Islet of Langerhans (tissue), 1 donor: Measurements from ENCODE around the gene PTN.
"Not testable (repeated sequence)": the region's sequence is repeated elsewhere in the genome, so short reads cannot be mapped to it uniquely, and the experiment has no call there.

Source experiments
- FAIRE-seq: peaks from one replicate; lab custom pipeline; 2011; peaks lifted over from hg19 to GRCh38; lab: Jason Lieb, UNC

PTN gene

DNA sequence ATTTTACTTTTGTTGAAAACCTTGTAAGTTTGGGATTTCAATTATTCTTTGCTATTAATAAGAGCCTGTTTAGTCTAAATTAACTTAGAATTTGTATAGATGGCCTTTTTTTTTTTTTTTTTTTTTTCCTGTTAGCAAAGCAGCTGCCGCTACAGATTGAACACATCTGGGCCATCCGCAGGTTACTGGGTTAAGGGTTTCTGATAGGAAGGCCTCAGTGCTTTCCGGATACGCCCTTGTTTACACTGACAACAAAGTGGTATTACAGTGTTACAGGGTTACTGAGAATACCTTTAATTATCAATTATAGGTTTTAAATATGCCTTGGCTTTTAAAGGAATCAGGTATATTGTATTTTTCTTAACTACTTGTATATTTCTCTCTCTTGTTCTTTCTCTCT is 76.8 kb downstream of the PTN start:
- no peak for FAIRE-seq

DNA sequence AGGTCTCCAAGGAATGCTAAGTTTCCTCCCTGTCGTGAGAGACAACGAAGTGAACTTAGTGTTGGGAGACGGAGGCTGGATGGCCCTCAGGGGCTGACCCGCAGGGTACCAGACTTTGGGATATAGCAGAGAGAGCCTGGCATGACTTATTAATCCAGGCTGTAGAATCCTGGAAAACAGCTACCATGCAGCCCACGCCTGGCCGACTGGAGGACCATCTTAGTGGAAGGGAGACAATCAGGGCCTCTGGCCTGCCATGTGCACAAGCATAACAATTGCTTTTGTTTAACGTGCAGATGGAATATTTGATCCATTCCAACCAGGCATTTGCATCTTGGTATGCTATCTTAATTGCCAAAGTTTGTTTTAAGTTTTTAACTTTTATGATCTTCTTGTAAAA is 78.1 kb downstream of the PTN start:
- not testable (repeated sequence) for FAIRE-seq

DNA sequence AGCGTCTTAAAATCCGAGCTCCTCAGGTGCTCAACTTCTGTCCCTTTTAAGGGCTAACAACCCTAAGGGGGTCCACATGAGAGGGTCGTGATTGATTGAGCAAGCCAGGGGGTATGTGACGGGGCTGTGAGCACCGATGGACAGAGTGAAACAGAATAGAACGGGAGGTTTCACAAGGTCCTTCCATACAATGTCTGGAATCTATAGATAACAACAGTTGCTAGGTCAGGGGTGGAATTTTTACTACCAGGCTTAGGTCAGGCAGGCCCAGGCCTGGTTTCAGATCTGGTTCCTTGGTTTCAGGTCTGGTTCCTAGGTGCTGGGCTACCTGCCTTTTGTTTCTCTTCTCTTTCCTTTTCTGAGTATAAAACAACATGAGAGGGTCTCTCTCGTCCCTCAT is 80.9 kb downstream of the PTN start:
- FAIRE-seq = no peak

DNA sequence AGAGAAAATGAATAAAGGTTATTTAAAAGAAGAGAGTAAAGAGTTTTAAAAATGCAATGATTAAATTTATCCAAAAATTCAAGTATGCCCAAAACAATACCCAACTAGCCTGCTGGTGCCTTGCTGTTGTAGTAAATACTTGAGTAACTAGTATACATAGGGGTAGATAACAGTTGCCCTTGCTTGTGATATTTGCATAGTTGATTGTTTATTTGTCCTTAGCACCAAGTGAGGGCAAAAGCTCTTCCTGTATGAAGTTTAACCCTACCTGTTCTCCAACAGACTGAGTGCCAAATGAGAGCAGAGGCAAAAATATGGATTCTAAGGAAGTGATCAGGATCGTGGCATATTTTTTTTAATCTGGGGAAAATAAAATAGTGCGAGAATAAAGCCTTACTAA is 85.0 kb downstream of the PTN start:
- FAIRE-seq = no peak

DNA sequence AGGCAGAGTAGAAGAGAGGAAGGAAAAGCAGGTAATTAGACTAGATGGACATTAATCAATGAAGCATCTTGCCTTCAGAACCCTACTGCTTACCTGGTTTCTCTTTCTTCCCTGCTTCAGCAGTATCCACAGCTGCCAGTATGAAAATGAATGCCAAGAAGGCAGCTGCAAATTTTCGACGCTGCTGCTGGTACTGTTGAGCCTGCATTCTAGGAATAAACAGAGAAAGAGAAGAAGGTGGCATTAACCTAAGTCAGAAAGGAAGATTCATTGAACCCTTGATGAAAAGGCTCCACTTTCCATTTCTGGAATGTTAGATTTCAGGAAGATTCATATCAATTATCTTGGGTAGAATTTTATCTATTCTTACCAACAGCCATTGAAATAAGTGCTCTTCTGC is 88.8 kb downstream of the PTN start:
- no peak for FAIRE-seq

DNA sequence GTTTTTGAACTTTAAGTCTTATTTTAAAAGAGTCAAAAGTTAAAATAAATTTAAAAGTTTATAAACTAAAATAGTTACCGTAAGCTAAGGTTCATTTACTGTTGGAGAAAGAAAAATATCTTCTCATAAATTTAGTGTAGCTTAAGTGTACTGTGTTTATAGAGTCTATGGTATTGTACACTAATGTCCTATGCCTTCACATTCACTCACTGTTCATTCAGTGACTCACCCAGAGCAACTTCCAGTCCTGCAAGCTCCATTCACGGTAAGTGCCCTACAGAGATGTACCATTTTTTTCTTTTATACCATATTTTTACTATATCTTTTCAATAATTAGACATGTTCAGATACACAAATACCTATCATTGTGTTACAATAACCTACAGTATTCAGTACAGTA is 97.6 kb downstream of the PTN start:
- FAIRE-seq = no peak

DNA sequence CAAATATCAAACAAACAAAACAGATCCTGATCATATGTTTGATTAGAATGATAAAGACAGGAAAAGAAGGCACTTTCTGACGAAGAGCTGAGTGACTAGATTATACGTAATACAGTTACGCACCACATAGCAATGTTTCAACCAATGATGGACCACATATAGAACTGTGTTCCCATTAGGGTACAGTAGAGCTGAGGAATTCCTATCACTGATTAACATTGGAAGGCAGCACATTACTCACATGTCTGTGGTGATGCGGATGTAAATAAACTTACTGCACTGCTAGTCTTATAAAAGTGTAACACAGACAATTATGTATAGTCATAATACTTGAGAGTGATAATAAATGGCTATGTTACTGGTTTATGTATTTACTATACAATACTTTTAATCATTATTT is 98.3 kb downstream of the PTN start:
- FAIRE-seq = no peak

DNA sequence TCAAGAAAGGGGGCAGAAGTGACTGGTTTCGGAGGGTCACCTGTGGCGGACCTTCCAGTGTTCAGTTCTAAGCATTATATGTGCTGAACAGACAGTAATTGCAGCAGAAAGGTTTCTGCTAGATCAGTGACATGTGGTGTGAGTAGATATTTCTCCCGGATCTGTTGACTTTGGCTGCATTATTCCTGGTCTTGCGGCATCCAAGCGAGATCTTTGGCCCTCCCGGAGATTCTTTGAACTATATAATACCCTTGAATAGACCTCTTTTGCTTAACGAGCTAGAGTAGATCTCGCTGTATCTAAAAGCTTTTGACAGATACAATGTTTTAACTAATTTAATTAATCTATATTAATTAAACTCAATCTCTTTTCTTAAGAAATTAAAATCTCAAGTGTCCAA is 99.8 kb downstream of the PTN start:
- no peak for FAIRE-seq

DNA sequence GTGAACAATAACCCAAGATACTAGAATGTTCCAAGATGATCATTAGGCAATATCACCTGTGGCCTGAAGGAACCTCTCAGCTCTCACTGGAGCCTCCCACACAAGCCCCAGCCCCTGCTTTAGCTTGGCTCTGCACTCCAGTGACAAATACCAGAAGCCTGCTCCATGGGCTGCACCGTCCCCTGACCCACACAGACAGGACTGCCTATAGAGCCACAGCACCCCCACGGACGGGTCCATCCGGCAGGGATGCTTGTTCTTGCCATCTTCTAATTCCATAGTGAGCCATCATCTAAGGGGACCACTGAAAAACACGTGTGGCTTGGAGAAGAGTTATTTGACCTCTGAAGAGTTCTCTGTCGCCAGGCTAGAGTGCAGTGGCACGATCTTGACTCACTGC is 100.9 kb downstream of the PTN start:
- FAIRE-seq = no peak

DNA sequence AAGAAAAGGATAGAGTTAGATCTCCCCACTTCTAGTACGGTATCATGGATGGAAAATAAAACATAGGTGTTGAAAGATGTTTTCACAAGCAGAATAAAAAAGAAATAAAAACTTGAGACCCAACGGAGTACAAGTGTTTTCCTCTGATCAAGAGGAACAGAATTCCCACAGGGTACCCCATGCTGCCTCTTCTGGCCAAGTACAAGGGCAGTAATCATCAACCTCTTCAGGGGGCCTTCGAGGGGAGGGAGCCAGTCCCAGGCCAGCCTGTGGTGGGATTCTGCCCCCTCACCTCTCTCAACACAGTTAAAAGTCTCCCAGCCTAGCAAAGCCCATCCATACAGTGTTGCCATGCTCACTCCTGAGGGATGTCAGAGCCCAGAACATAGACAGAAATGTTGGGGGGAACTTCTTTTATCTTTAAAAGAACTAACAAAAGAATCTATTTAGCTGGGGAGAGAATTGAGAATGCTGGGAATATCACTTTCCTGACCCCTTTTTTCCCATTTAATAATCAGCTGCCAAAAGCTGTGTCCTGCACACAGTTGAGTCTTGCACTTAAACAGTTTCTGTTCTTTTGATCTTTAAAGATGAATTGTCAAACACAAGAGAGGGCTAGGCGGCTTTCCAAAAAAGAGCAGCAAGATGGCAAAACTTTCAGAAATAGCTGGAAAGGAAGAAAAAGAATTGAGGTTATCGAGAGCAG is 101.7 kb downstream of the PTN start:
- FAIRE-seq = no peak

DNA sequence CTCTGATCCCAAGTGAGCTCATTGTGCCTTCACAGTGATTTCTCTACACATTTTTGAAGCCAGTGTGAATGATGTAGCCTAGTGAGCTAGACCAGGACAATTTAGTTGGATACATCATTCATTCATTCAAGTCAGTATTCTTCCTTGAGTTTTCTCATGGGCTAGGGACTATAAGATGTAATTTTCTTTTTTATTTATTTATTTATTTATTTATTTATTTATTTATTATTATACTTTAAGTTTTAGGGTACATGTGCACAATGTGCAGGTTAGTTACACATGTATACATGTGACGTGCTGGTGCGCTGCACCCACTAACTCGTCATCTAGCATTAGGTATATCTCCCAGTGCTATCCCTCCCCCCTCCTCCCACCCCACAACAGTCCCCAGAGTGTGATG is 104.3 kb downstream of the PTN start:
- not testable (repeated sequence) for FAIRE-seq

DNA sequence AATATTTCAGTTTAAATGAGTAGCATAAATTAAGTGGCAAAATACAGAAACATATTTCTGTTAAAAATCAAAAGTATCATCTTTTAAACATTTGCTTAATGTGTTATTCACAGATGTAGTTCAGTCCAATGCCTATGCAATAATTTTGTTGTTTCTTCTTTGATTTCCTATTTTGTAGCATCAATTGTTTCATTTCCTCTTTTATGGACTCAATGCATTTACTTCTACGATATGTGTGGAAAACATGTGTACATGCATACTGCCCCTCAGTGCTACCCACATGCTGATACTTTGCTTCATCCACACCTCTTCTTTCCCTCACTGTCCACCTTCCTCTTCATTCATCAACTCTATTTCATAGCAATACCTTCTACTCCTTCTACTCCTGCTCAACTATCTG is 108.1 kb downstream of the PTN start:
- FAIRE-seq = no peak

DNA sequence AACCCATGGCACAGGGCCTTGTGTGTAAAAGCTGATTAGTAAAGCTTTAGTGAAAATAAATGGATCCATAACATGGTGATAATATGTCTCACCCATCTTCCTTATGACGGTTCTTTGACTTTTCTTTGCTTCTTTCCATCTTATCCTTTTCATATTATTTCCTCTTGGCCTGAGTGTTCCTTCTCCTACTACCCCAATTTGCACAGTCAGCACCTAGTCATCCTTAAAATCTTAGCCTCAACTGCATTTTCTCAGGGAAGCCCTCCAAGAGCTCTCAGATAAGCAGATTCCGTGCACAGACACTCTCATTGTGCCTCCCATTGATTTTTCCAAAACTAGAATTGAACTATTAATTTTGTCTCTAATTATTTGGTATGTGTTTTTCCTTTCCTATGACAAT is 112.4 kb downstream of the PTN start:
- FAIRE-seq = no peak

DNA sequence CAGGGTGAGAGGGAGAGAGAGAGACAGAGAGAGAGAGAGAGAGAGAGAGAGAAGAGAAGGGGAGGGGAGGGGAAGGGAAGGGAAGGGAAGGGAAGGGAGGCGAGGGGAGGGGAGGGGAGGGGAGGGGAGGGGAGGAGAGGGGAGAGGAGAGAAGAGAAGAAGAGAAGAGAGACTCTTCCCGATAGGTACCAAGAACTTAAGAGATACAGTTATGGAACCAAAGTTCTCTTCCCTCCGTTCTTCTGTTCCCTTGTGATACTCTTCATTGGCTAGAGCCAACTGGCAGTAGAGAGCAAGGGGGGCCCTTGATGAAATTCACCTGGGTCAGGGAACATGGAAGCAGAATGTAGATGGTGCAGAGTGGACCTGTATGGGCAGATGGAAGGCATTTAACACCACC is 122.1 kb downstream of the PTN start:
- no peak for FAIRE-seq

DNA sequence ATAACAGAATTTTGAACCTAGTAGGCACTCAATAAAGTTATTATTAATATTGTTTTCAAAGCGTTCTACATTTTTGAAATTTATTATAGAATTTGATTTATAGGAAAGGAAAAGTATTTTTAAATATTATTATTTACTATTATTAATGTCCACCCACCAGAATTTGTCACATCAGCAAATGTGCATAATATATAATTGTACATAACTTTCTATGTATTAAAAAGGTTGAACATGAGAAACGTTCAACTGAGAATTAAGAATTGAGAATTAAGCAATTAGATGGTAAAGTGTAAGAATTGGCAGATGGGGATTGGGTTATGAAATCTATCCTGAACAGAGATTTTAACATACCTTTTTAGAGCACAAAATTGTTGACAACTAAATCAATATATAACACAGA is 129.8 kb downstream of the PTN start:
- FAIRE-seq = no peak

DNA sequence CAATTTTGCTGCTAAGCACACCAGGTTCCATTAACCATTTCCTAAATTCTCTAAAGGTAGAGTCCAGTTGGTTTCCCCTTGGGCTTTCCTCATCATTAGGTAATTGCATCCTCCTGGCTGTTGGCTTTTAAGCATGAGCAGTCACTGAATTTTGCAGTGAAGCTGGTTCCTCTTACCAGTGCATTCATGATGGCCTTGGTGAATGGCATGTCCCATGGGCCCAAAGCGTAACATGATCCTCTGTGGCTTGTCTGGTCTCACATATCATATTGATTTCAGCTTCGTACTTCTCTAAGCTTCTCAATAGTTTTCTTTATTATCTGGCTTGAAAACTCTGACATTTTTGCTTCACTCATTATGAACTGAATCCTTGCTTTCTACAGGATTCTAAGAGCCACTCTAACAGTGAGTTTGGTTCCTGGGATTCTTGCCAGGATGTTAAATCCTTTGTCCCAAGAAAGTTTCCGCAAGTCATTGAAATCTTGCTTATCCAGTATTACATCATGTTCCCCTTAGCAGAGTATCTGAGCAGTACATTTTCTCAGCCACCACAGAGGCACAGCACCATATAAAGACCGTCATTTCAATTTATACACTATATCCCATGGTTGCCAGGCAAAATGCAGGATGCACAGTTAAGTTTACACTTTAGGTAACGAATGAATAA is 134.2 kb downstream of the PTN start:
- FAIRE-seq = no peak

DNA sequence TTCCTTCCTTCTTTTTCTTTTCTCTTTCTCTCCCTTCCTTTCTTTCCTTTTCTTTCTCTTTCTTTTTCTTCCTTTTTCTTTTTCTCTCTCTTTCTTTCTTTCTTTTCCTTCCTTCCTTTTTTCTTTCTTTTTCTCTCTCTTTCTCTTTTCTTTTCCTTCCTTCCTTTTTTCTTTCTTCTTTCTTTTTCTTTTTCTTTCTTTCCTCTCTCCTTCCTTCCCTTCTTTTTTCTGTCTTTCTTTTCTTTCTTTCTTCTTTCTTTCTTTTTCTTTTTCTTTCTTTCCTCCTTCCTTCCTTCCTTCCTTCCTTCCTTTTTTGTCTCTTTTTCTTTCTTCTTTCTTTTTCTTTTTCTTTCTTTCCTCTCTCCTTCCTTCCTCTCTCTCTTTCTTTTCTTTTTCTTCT is 136.8 kb downstream of the PTN start:
- no peak for FAIRE-seq

DNA sequence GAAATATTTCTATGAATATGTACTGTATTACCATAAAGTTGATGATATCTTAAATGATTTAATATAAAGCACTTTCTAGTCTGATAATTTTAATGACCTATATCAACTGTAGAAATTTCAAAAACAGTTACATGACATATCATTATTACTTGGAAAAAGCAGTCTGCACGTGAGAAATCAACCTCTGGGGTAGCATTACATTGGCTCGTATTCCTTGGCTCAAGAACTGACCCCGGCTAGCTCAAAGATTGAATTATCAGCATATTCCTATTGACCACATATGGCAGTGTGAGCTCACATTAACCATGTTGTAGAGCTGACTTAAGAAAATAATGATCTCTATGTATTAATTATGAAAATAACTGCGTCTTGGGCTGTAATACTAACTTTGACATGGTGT is 139.3 kb downstream of the PTN start:
- no peak for FAIRE-seq

DNA sequence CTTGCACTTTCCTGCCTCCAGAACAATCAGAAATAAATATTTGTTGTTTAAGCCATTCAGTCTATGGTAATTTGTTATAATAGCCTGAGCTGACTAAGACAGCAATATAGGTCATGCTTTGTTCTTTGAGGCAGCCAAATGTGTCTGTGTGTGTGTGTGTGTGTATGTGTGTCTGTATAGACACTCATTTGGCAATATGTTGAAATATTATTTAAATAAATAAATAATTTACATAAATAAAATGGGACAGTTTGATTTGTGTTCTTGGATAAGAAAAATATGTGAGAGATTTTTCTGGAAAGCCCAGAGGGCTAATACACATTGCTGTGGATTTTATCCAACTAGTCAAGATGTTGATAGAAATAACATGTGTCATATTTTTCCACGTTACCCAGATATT is 140.2 kb downstream of the PTN start:
- no peak for FAIRE-seq

DNA sequence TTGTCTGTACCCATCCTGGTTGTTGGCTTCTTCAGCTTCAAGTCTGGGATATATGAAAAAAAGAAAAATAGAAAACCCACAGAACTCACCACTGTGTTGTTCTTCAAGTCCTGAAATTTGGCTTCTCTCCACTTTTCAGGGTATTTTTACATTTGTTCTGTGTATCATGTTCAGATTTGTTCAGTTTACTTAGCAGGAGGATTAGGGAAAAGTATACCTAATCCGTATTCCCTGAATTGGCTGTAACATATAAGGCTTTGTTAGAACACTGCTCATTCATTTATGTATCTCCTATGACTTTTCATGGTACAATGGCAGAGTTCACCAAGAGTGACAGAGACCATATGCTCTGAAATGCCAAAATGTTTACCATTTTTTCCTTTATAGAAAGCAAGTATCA is 146.9 kb downstream of the PTN start:
- FAIRE-seq = no peak

DNA sequence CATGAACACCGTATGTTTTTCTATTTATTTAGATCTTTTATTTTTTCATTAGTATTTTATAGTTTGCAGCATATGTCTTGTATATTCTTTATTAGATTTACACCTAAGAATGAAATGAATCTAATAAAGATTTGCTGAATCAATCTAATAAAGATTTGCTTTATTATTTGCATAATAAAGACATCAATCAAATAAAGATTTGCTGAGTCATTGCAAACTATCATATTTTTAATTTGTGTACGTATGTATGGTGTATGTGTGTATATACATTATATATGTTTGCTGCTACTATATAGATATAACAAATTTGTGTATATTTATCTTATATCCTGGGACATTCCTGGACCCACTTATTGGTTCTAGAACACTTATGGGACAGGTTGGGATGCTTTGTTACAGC is 147.5 kb downstream of the PTN start:
- FAIRE-seq = no peak

DNA sequence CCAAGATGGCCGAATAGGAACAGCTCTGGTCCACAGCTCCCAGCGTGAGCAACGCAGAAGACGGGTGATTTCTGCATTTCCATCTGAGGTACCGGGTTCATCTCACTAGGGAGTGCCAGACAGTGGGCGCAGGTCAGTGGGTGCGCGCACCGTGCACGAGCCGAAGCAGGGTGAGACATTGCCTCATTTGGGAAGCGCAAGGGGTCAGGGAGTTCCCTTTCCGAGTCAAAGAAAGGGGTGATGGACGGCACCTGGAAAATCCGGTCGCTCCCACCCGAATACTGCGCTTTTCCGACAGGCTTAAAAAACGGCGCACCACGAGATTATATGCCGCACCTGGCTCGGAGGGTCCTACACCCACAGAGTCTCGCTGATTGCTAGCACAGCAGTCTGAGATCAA is 161.9 kb downstream of the PTN start:
- FAIRE-seq = not testable (repeated sequence)
